Ascending aorta (tissue), 2 donors: ENCODE data around the gene GDPD5. TPM values are rescaled to one million over a fixed set of nuclear protein-coding genes. Genes with fewer than 3 reads are reported as not detected.

Source experiments
- DNase-seq, 2 donors: peaks; one replicate each; pipeline ENCODE4 v3.0.0-alpha.2; 2019; ENCODE audit warnings: low spot score in 2 of 2
- H3K27ac ChIP-seq, 2 donors: fragments of 200-600 bp; sonication (generic); one replicate each; pipeline ENCODE4 v1.5.1; 2016 to 2017; ENCODE audit warnings: mild to moderate bottlenecking in 1 of 2
- H3K27me3 ChIP-seq: fragments of 200-600 bp; sonication (generic); one replicate; pipeline ENCODE4 v1.5.1; 2017
- H3K36me3 ChIP-seq, 2 donors: fragments of 200-600 bp; sonication (generic); one replicate each; pipeline ENCODE4 v1.5.1; 2016
- H3K4me1 ChIP-seq, 2 donors: fragments of 200-600 bp; sonication (generic); one replicate each; pipeline ENCODE4 v1.5.1; 2016 to 2017; ENCODE audit warnings: mild to moderate bottlenecking in 1 of 2
- H3K4me3 ChIP-seq, 2 donors: fragments of 200-600 bp; sonication (generic); one replicate each; pipeline ENCODE4 v1.5.1; 2016 to 2017; ENCODE audit warnings: mild to moderate bottlenecking in 1 of 2
- H3K9me3 ChIP-seq, 2 donors: fragments of 200-600 bp; sonication (generic); one replicate each; pipeline ENCODE4 v1.5.1; 2016
- CTCF ChIP-seq, 3 experiments: fragments of 200-600 bp in 2 of 3; fragments of 450-650 bp in 1 of 3; sonication (generic) in 2 of 3; IDR thresholded peaks; one replicate each; pipeline ENCODE4 v1.5.1; 2016 to 2019; ENCODE audit warnings: antibody characterized with exemption in 3 of 3, mild to moderate bottlenecking in 1 of 3, moderate library complexity in 1 of 3
- intact Hi-C: fragments of 100-400 bp; cut with DNase I; formaldehyde crosslinking; loops from one replicate; pipeline ENCODE4 v1.15.1; 2023
- total RNA-seq: library from RNA; depleted of rRNA; stranded (reverse); fragments of >200 nt; gene quantifications from one replicate; pipeline ENCODE4 v1.1.0, GENCODE V29; 2016

The GDPD5 gene
- total RNA-seq, 1 donor from 2014 or later, result 64.6 TPM

GRCh38 chr11:75408957-75409219, 116.9 kb downstream of the GDPD5 start:
- intact Hi-C loops, result no loop called here
- DNase-seq, result no peak
- Histone ChIP-seq H3K4me1 (no peaks in the 10 kb centered on the region), H3K9me3 (no peaks in the 10 kb centered on the region), H3K27me3 (no peaks in the 10 kb centered on the region), H3K36me3 (peaks cover 37 to 45% of the 10 kb centered on the region in 2 donors), H3K4me3 (no peak overlapping the region), H3K27ac (no peak overlapping the region)
- no peak for TF ChIP-seq CTCF (IDR thresholded peaks at IDR 0.05)

- intact Hi-C loops, result loop anchor here (2.0 kb wide), 1 partner anchor 34 kb away; no protein-coding TSS in a partner anchor
- Histone ChIP-seq H3K27me3 (no peaks in the 10 kb centered on the region), H3K4me1 (no peaks in the 10 kb centered on the region), H3K36me3 (peaks cover 55 to 56% of the 10 kb centered on the region in 2 donors), H3K27ac (no peak overlapping the region), H3K9me3 (no peaks in the 10 kb centered on the region), H3K4me3 (no peak overlapping the region)
- DNase-seq, result no peak
- no peak for TF ChIP-seq CTCF (IDR thresholded peaks at IDR 0.05)
Observed at GRCh38 chr11:75406338-75406777, 119.4 kb downstream of the GDPD5 start.

GRCh38 chr11:75403983-75404658, 121.6 kb downstream of the GDPD5 start:
- Histone ChIP-seq H3K9me3 (no peaks in the 10 kb centered on the region), H3K4me1 (peaks cover 0 to 6% of the 10 kb centered on the region in 2 donors), H3K27ac (no peak overlapping the region), H3K36me3 (peaks cover 55 to 61% of the 10 kb centered on the region in 2 donors), H3K4me3 (no peak overlapping the region), H3K27me3 (no peaks in the 10 kb centered on the region)
- DNase-seq, result no peak
- TF ChIP-seq CTCF (IDR thresholded peaks at IDR 0.05), result no peak
- intact Hi-C loops, result no loop called here

- no peak for TF ChIP-seq CTCF (IDR thresholded peaks at IDR 0.05)
- DNase-seq, result no peak
- no peak overlapping the region for H3K27ac ChIP-seq
- H3K4me1 ChIP-seq, result peaks cover 0 to 6% of the 10 kb centered on the region in 2 donors
- H3K9me3 ChIP-seq, result no peaks in the 10 kb centered on the region
- H3K36me3 ChIP-seq, result peaks cover 55 to 61% of the 10 kb centered on the region in 2 donors
- no peak overlapping the region for H3K4me3 ChIP-seq
- intact Hi-C loops, result no loop called here
- no peaks in the 10 kb centered on the region for H3K27me3 ChIP-seq
Observed at GRCh38 chr11:75403037-75403436, 122.7 kb downstream of the GDPD5 start.

GRCh38 chr11:75402002-75402773, 123.6 kb downstream of the GDPD5 start:
- no peak overlapping the region for H3K4me3 ChIP-seq
- H3K4me1 ChIP-seq, result peaks cover 0 to 6% of the 10 kb centered on the region in 2 donors
- no peak overlapping the region for H3K27ac ChIP-seq
- no peak for TF ChIP-seq CTCF (IDR thresholded peaks at IDR 0.05)
- H3K9me3 ChIP-seq, result no peaks in the 10 kb centered on the region
- intact Hi-C loops, result no loop called here
- H3K36me3 ChIP-seq, result peaks cover 55 to 61% of the 10 kb centered on the region in 2 donors
- no peak for DNase-seq
- no peaks in the 10 kb centered on the region for H3K27me3 ChIP-seq
